ENCODE measurements around the gene HIRA. TPM values are rescaled to one million over a fixed set of nuclear protein-coding genes. Genes with fewer than 3 reads are reported as not detected.

Gene HIRA
- total RNA-seq, 1 donor from 2014 or later, result 27.9 TPM

DNA sequence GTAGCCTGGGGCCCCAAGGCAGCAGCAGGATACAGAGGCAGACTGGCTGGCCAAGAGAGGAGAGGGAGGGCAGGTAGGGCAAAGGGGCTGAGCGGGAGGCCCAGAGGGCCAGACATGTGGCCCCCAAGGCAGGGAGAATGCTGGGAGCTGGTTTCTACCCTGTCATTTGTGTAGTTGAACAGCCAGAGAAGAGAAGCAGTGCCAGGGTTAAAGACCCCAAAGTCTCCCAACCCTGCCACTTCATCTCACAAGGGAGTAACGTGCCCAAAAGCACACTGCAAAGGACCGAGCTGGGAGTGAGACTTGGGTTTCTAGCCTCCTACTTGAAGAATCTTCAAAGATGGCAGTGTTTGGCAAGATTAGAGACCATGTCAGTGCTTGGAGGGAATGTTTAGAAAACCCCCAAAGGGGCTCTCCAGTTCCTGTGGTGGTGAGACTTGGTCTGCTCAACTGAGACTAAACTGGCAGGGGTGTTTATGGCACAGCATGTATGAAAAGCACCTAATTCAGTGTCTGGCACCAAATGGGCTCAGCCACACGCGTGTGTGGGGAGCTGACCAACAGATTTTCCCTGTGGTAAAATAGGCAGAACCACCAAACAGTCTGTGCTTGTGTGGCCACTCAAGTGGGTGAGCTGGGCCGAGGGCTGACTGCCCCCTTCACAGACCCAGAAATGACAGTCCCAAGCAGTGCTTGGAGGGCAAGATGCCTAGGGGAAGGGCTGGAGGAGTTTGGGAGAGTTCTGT is 71.8 kb downstream of the HIRA start:
- Histone ChIP-seq H3K4me3 (no peak overlapping the region), H3K36me3 (peaks cover 95% of the 10 kb centered on the region), H3K9me3 (no peaks in the 10 kb centered on the region), H3K4me1 (no peaks in the 10 kb centered on the region), H3K27me3 (ENCODE audit: low read depth) (no peaks in the 10 kb centered on the region), H3K27ac (no peak overlapping the region)
- no peak for DNase-seq
- ATAC-seq, result no peak
- intact Hi-C loops (cut with DNase I), result no loop called here
- TF ChIP-seq, protein P1, sequence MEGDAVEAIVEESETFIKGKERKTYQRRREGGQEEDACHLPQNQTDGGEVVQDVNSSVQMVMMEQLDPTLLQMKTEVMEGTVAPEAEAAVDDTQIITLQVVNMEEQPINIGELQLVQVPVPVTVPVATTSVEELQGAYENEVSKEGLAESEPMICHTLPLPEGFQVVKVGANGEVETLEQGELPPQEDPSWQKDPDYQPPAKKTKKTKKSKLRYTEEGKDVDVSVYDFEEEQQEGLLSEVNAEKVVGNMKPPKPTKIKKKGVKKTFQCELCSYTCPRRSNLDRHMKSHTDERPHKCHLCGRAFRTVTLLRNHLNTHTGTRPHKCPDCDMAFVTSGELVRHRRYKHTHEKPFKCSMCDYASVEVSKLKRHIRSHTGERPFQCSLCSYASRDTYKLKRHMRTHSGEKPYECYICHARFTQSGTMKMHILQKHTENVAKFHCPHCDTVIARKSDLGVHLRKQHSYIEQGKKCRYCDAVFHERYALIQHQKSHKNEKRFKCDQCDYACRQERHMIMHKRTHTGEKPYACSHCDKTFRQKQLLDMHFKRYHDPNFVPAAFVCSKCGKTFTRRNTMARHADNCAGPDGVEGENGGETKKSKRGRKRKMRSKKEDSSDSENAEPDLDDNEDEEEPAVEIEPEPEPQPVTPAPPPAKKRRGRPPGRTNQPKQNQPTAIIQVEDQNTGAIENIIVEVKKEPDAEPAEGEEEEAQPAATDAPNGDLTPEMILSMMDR (IDR thresholded peaks at IDR 0.05), result no peak

DNA sequence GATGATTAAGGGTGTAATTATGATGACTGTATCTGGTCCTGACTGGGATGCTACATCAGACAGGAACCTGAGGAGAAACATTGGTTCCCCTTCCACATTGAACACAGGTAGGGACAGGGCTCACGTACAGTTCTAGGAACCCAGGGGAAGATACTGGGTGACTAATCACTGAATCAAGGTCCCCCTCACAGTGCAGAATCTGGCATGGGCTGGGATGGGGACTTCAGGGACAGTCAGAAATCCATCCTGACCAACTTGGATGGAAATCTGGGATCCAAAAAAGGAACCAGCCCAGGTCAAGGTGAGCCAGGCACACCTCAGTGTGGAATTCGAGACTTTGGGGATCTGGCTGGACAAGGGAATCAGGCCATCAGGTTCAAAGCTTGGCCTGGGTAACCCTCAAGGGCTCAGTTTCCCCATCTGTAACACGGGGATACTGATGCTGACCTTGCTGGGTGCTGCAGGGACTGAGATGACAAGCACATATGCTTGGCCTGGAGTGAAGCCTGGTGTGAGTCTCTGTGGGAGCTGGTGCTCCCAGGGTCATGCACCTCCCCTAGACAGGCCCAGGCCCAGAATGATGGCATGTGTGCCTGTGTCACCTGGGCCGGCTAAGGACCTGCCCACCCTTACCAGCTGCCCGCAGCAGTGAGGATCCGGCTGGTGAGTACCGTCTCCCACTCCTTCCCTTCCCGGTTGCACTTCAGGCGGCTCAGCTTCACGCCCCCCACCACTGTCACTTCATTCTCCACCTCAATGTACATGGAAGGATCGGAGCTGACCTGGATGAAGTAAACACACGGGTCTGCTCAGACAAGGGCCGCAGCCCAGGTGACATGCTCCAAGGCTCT is 72.6 kb downstream of the HIRA start:
- H3K36me3 ChIP-seq, result peaks cover 97% of the 10 kb centered on the region
- intact Hi-C loops (cut with DNase I), result no loop called here
- no peaks in the 10 kb centered on the region for H3K27me3 ChIP-seq (ENCODE audit: low read depth)
- TF ChIP-seq, protein P1 (IDR thresholded peaks at IDR 0.05), result no peak
- no peaks in the 10 kb centered on the region for H3K9me3 ChIP-seq
- H3K4me1 ChIP-seq, result no peaks in the 10 kb centered on the region
- DNase-seq, result no peak
- ATAC-seq, result no peak
- H3K4me3 ChIP-seq, result no peak overlapping the region
- no peak overlapping the region for H3K27ac ChIP-seq

DNA sequence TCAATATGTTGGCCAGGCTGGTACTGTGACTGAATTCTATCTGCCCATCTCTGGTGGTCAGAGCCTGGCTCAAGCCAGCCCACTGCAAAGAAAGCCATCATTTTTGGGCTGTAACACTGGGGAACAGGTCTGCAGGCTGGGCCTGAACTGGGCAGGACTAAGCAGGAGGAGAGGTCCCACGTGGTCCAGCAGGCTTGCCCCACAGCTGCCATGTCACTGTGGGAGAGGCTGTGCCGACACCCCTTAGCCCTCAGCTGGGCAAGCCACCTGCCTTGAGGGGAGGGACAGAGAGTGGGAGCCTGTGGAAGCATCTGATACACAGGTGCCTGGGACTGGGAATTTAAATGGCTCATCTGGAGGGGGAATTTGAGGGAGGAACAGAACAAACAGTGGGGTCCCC is 73.3 kb downstream of the HIRA start:
- no peak overlapping the region for H3K27ac ChIP-seq
- TF ChIP-seq, protein P1 (IDR thresholded peaks at IDR 0.05), result no peak
- intact Hi-C loops (cut with DNase I), result no loop called here
- ATAC-seq (no peak), DNase-seq (no peak)
- H3K9me3 ChIP-seq, result no peaks in the 10 kb centered on the region
- H3K27me3 ChIP-seq (ENCODE audit: low read depth), result no peaks in the 10 kb centered on the region
- no peaks in the 10 kb centered on the region for H3K4me1 ChIP-seq
- H3K4me3 ChIP-seq, result no peak overlapping the region
- peaks cover 97% of the 10 kb centered on the region for H3K36me3 ChIP-seq

DNA sequence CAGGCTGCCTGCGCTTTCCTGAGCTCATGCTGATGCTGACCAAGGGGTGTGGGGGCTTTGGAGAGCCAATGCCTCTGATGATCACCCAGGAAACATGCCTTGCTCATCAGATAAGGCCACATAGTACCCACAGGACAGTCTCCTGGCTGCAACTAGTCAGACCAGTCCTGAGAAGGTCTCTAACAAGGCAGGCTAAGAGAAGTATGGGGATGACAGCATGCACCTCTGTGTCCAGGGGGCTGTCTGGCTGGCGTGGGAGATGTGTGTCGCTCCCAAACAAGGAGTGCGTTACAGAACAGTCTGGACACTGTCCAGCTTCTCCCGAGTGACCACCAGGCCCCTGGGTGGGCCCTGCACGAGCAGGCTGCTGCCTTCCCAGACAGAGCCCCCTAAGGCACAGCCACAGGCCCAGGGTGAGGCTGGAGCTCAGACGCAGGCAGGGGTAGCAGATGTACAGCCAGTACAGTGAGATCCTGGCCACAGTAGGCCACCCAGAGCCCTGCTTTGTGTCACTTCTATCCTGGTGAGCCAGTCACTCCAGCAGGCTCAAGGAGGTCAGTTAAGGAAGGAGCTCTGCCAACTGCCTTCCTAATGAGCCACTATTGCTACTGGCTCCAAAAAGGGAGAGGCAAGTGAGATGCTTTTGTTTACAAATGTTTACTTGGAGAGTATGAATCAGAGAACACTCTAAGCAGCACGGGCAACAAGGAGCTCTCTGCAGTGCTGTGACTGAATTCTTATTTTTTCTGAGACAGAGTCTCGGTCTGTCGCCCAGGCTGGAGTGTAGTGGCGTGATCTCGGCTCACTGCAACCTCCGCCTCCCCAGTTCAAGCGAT is 74.0 kb downstream of the HIRA start:
- Histone ChIP-seq H3K27ac (no peak overlapping the region), H3K4me1 (no peaks in the 10 kb centered on the region), H3K4me3 (no peak overlapping the region), H3K36me3 (peaks cover 99% of the 10 kb centered on the region), H3K27me3 (ENCODE audit: low read depth) (no peaks in the 10 kb centered on the region), H3K9me3 (no peaks in the 10 kb centered on the region)
- ATAC-seq (peak; percentile 10 to 78), DNase-seq (no peak)
- TF ChIP-seq, protein P1 (IDR thresholded peaks at IDR 0.05), result no peak
- intact Hi-C loops (cut with DNase I), result no loop called here

DNA sequence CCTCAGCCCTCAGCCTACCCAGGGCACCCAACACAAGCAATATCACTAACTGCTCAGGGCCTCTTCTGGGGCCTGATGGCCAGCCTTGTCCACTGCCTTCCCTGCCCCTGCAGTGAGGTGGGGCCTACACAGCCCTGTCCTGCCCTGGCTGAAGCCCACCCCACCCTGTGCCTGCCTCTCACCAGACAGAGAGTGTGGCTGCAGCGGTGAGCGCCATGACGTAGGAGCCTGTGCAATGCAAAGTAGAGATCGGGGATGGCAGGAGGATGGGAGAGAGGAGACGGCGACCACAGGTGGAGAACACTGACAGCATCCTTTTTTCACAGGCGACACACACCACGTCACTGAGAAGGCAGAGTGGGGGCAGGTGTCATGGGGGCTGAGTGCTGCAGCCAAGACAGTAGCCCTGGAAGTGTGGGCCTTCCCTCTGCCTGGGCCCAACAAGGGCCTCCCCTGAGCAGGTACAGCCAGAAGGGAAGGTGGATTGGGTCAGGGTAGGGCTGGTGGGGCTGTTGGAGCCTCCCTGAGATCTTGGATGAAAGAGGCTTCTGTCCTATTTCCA is 74.7 kb downstream of the HIRA start:
- ATAC-seq (no peak), DNase-seq (no peak)
- peaks cover 99% of the 10 kb centered on the region for H3K36me3 ChIP-seq
- TF ChIP-seq, protein P1 (IDR thresholded peaks at IDR 0.05), result no peak
- H3K27me3 ChIP-seq (ENCODE audit: low read depth), result no peaks in the 10 kb centered on the region
- H3K4me3 ChIP-seq, result no peak overlapping the region
- H3K4me1 ChIP-seq, result no peaks in the 10 kb centered on the region
- intact Hi-C loops (cut with DNase I), result no loop called here
- no peaks in the 10 kb centered on the region for H3K9me3 ChIP-seq
- H3K27ac ChIP-seq, result no peak overlapping the region

Data from lower lobe of right lung (tissue), 2 donors.